Liver (tissue), 9 donors: ENCODE measurements around the gene OTX2. TPM values are rescaled to one million over a fixed set of nuclear protein-coding genes. Genes with fewer than 3 reads are reported as not detected.

Experiments used
- DNase-seq: peaks from one replicate; pipeline ENCODE4 v3.0.0-alpha.2; 2017; ENCODE audit warnings: low spot score
- H3K27ac ChIP-seq, 2 donors: one replicate each; pipeline ENCODE4 v1.7.0; 2013; ENCODE audit warnings: inconsistent platforms in 2 of 2, low read length in 2 of 2, control low read depth in 1 of 2, low read depth in 1 of 2, mild to moderate bottlenecking in 1 of 2
- H3K27me3 ChIP-seq, 4 donors: one replicate each; pipeline versions ENCODE4 v1.6.1 to v1.7.0; 2013; ENCODE audit warnings: low read length in 3 of 4, inconsistent platforms in 1 of 4, mild to moderate bottlenecking in 1 of 4, moderate library complexity in 1 of 4; ENCODE audit not compliant: control insufficient read depth in 4 of 4, insufficient read depth in 4 of 4
- H3K36me3 ChIP-seq, 4 donors: one replicate each; pipeline versions ENCODE4 v1.6.1 to v1.7.0; 2013; ENCODE audit warnings: low read length in 3 of 4, mild to moderate bottlenecking in 3 of 4, low read depth in 1 of 4, moderate library complexity in 1 of 4; ENCODE audit not compliant: control insufficient read depth in 4 of 4, insufficient read depth in 3 of 4
- H3K4me1 ChIP-seq, 4 donors: one replicate each; pipeline versions ENCODE4 v1.6.1 to v1.7.0; 2013; ENCODE audit warnings: low read length in 3 of 4, mild to moderate bottlenecking in 3 of 4, moderate library complexity in 1 of 4; ENCODE audit not compliant: control insufficient read depth in 4 of 4, insufficient read depth in 4 of 4
- H3K4me3 ChIP-seq, 3 donors: one replicate each; pipeline versions ENCODE4 v1.6.1 to v1.7.0; 2013; ENCODE audit warnings: low read length in 3 of 3, control low read depth in 1 of 3, low read depth in 1 of 3, mild to moderate bottlenecking in 1 of 3
- H3K9ac ChIP-seq, 2 donors: one replicate each; pipeline ENCODE4 v1.7.0; 2013; ENCODE audit warnings: low read length in 2 of 2, mild to moderate bottlenecking in 2 of 2, moderate library complexity in 2 of 2, control low read depth in 1 of 2, low read depth in 1 of 2
- H3K9me3 ChIP-seq, 4 donors: one replicate each; pipeline versions ENCODE4 v1.6.1 to v1.7.0; 2013; ENCODE audit warnings: low read length in 3 of 4; ENCODE audit not compliant: control insufficient read depth in 4 of 4
- EGR1 ChIP-seq, 2 donors: IDR thresholded peaks; 2 replicates each; pipeline ENCODE4 v1.6.1; 2016 to 2018; ENCODE audit warnings: antibody characterized with exemption in 2 of 2, low read depth in 2 of 2
- FOXA1 ChIP-seq: IDR thresholded peaks from 2 replicates; pipeline ENCODE4 v1.6.1; 2016; ENCODE audit warnings: antibody characterized with exemption
- FOXA2 ChIP-seq: IDR thresholded peaks from 2 replicates; pipeline ENCODE4 v1.6.1; 2016; ENCODE audit warnings: antibody characterized with exemption
- GABPA ChIP-seq, 2 donors: IDR thresholded peaks in 1 of 2; conservative IDR thresholded peaks in 1 of 2; 2 replicates each; pipeline ENCODE4 v1.6.1; 2016; ENCODE audit warnings: antibody characterized with exemption in 2 of 2, mild to moderate bottlenecking in 1 of 2, moderate library complexity in 1 of 2
- HNF4A ChIP-seq, 2 donors: conservative IDR thresholded peaks; 2 replicates each; pipeline ENCODE4 v1.6.1; 2016; ENCODE audit warnings: antibody characterized with exemption in 2 of 2, mild to moderate bottlenecking in 2 of 2
- RAD21 ChIP-seq, 2 donors: IDR thresholded peaks; 2 replicates each; pipeline ENCODE4 v1.6.1; 2016; ENCODE audit warnings: antibody characterized with exemption in 2 of 2, mild to moderate bottlenecking in 2 of 2
- RXRA ChIP-seq, 2 donors: IDR thresholded peaks; 2 replicates each; pipeline ENCODE4 v1.6.1; 2017 to 2018; ENCODE audit warnings: antibody characterized with exemption in 2 of 2, mild to moderate bottlenecking in 1 of 2
- SP1 ChIP-seq: IDR thresholded peaks from 2 replicates; pipeline ENCODE4 v1.6.1; 2018; ENCODE audit warnings: antibody characterized with exemption, mild to moderate bottlenecking
- TAF1 ChIP-seq: conservative IDR thresholded peaks from 2 replicates; pipeline ENCODE4 v1.6.1; 2016; ENCODE audit warnings: antibody characterized with exemption, mild to moderate bottlenecking
- YY1 ChIP-seq: IDR thresholded peaks from 2 replicates; pipeline ENCODE4 v1.6.1; 2016; ENCODE audit warnings: antibody characterized with exemption, mild to moderate bottlenecking
- WGBS: extraction: QIAGEN DNeasy Blood & Tissue Kit; methylation state at CpG from one replicate; pipeline ENCODE4 v1.1.7; 2013; 5-methylcytosine and 5-hydroxymethylcytosine counted together
- polyA plus RNA-seq, 2 donors: library from polyadenylated mRNA; stranded (reverse) in 1 of 2; unstranded in 1 of 2; fragments of 200-250 nt in 1 of 2; fragments of >200 nt in 1 of 2; fragmentation: Nextera tagmentation in 1 of 2; extraction: Ambion mirVana in 1 of 2; gene quantifications; one replicate each; pipeline versions ENCODE4 v1.2.1 to v1.2.3, GENCODE V29; 2013 to 2015
- total RNA-seq, 2 donors: library from RNA; depleted of rRNA; stranded (reverse); fragments of >200 nt; gene quantifications; one replicate each; pipeline ENCODE4 v1.2.3, GENCODE V29; 2014
- TF ChIP-seq, protein P1 (sequence below): fragments of 150-350 bp; IDR thresholded peaks from 2 replicates; pipeline ENCODE4 v1.5.1; 2017; ENCODE audit warnings: improper control_type of control experiment, low read depth, low read length; ENCODE audit not compliant: missing input control
- TF ChIP-seq, protein P2 (sequence below): IDR thresholded peaks from 2 replicates; pipeline ENCODE4 v1.6.1; 2016; ENCODE audit warnings: antibody characterized with exemption
- TF ChIP-seq, protein P3 (sequence below): IDR thresholded peaks from 2 replicates; pipeline ENCODE4 v1.6.1; 2016; ENCODE audit warnings: antibody characterized with exemption
- donor health status: healthy.
- donor health status: healthy.
- donor health status: healthy.
- donor health status: healthy.
- donor health status: healthy.

Gene OTX2
- total and polyA plus RNA-seq, 4 donors = not detected

DNA sequence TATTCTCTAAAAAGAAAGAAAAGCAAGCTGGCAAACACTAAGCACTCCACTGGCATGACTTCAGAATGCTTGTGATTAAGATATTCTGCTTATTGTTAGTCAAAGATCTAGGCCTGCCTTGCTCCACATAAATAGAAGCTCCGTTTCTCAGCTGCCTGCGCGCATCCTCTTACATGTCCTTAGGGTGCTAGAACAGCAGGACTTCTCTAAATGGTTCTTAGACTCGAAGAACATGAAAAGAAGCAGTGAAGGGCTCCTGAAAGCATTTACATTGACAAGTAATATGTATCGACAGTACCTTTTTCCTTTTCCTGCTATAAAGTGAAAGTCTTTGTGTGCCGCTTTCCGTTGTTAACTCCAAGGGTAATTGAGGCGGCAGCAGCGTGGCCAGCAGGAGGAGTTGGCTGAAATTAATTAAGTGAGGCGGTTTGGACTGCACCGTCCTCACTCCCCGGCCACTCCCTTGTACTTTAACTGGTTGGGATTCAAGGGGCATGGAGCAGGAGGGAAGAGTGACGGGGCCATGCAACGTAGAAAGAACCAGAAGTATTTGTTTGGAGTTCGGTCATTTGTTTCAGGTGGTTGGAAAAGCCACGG lies 34.2 kb upstream of the OTX2 start:
- no peak for DNase-seq
- Histone ChIP-seq H3K9me3 (peaks cover 0 to 6% (median 1%) of the 10 kb centered on the region in 4 donors), H3K9ac (no peak overlapping the region), H3K36me3 (no peaks in the 10 kb centered on the region), H3K4me1 (no peaks in the 10 kb centered on the region), H3K4me3 (no peak overlapping the region), H3K27me3 (peaks cover 0 to 4% (median under 1%) of the 10 kb centered on the region in 4 donors), H3K27ac (no peak overlapping the region)
- WGBS = 39% methylated on average over 16 of the region's 16 CpGs
- TF ChIP-seq FOXA2 (no peak), EGR1 (IDR thresholded peaks at IDR 0.05; ENCODE audit: low read depth in 2 of 2) (no peak)
- TF ChIP-seq, protein P1, sequence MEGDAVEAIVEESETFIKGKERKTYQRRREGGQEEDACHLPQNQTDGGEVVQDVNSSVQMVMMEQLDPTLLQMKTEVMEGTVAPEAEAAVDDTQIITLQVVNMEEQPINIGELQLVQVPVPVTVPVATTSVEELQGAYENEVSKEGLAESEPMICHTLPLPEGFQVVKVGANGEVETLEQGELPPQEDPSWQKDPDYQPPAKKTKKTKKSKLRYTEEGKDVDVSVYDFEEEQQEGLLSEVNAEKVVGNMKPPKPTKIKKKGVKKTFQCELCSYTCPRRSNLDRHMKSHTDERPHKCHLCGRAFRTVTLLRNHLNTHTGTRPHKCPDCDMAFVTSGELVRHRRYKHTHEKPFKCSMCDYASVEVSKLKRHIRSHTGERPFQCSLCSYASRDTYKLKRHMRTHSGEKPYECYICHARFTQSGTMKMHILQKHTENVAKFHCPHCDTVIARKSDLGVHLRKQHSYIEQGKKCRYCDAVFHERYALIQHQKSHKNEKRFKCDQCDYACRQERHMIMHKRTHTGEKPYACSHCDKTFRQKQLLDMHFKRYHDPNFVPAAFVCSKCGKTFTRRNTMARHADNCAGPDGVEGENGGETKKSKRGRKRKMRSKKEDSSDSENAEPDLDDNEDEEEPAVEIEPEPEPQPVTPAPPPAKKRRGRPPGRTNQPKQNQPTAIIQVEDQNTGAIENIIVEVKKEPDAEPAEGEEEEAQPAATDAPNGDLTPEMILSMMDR = no peak

DNA sequence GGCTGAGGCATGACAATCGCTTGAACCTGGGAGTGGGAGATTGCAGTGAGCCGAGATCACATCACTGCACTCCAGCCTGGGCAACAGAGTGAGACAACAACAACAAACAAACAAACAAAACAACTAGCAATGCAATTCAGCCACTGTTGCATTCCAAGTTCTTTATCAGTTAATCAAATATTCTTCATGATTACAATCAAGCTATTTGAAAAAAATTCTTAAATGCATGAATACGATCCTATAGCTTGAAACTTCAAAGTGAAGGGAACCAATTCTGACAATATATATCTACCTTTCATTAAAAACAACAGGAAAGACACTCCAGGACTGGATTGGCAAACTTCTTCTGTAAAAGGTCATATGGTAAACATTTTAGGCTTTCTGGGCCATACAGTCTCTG lies 31.3 kb upstream of the OTX2 start:
- Histone ChIP-seq H3K4me3 (no peak overlapping the region), H3K27me3 (peaks cover 0 to 6% (median 1%) of the 10 kb centered on the region in 4 donors), H3K9me3 (peaks cover 0 to 6% (median 1%) of the 10 kb centered on the region in 4 donors), H3K27ac (no peak overlapping the region), H3K4me1 (no peaks in the 10 kb centered on the region), H3K36me3 (no peaks in the 10 kb centered on the region), H3K9ac (no peak overlapping the region)
- TF ChIP-seq, protein P1 = no peak
- TF ChIP-seq, protein P2, sequence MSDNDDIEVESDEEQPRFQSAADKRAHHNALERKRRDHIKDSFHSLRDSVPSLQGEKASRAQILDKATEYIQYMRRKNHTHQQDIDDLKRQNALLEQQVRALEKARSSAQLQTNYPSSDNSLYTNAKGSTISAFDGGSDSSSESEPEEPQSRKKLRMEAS = no peak
- TF ChIP-seq HNF4A (conservative IDR thresholded peaks at IDR 0.05) = no peak
- whole genome bisulfite sequencing = 76% methylated on average over 3 of the region's 3 CpGs
- no peak for DNase-seq

DNA sequence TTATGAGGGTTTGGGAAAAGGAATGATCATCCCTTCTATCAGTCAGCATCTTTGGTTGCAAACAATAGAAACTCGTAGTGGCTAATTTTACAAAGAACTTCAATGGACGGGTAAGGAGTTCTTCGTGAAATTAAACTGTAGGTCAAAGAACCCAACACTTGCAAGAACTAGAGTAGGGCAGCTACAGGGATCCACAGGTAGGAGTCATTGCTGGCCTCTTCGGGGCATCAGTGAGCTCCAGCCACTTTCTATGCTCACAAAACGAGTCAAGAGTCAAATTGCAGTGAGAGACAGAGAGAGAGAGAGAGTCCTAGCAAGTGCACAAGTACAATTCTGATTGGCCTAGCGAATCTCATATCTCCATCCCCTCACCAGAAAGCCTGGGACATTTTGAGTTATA lies 29.9 kb upstream of the OTX2 start:
- no peaks in the 10 kb centered on the region for H3K36me3 ChIP-seq
- H3K27me3 ChIP-seq = peaks cover 0 to 9% (median 1%) of the 10 kb centered on the region in 4 donors
- peaks cover 0 to 3% (median 1%) of the 10 kb centered on the region in 4 donors for H3K9me3 ChIP-seq
- TF ChIP-seq, protein P3, sequence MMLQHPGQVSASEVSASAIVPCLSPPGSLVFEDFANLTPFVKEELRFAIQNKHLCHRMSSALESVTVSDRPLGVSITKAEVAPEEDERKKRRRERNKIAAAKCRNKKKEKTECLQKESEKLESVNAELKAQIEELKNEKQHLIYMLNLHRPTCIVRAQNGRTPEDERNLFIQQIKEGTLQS = no peak
- TF ChIP-seq SP1 (no peak), RAD21 (IDR thresholded peaks at IDR 0.05) (no peak), FOXA2 (no peak), FOXA1 (no peak), RXRA (IDR thresholded peaks at IDR 0.05) (no peak), GABPA (IDR thresholded peaks at IDR 0.05 in 1 of 2, conservative IDR thresholded peaks at IDR 0.05 in 1 of 2) (no peak), YY1 (no peak), HNF4A (conservative IDR thresholded peaks at IDR 0.05) (no peak), TAF1 (no peak)
- no peak for DNase-seq
- no peaks in the 10 kb centered on the region for H3K4me1 ChIP-seq
- H3K4me3 ChIP-seq = no peak overlapping the region
- H3K9ac ChIP-seq = no peak overlapping the region
- WGBS = 59% methylated on average over 6 of the region's 6 CpGs
- no peak overlapping the region for H3K27ac ChIP-seq
